GM19397 (cell line): Measurements from ENCODE around the gene CD1D.
A peak's percentile ranks its signal among the peaks of the same experiment; 100 is the strongest.

Experiments used
- ATAC-seq: cut with Tn5 transposase; IDR thresholded peaks from one replicate; pipeline ENCODE4 v1.9.1; 2021; ENCODE audit warnings: mild to moderate bottlenecking, moderate library complexity; ENCODE audit not compliant: unreplicated experiment

Gene CD1D

DNA sequence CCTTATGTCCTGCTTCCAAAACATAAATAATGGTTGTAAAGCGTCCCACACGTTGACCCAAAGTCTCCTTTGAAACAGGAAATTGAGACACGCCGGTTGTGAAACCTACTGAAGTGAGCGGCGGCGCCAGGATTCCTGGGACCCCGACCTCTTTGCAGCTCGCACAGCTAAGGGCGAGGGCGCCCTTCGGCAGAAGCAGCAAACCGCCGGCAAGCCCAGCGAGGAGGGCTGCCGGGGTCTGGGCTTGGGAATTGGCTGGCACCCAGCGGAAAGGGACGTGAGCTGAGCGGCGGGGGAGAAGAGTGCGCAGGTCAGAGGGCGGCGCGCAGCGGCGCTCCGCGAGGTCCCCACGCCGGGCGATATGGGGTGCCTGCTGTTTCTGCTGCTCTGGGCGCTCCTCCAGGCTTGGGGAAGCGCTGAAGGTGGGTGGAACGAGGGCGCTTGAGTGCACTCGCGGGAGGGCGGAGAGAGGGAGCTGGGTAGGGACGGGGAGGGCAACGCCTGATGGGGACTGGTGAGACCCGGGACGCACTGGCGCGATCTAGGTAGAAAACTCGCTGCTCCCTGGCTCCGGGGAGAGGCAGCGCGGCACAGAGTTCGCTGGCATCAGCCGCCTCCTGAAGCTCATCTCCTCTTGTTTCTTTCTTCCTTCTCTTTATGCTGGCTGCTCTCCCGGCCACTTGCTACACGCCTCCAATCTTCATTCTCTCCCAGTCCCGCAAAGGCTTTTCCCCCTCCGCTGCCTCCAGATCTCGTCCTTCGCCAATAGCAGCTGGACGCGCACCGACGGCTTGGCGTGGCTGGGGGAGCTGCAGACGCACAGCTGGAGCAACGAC, at the start of gene CD1D:
TSS of gene CD1D (plus strand) at position 155 of the 836 bp plus-strand sequence. CDS start at position 362, 207 bp downstream.
- no peak for ATAC-seq

DNA sequence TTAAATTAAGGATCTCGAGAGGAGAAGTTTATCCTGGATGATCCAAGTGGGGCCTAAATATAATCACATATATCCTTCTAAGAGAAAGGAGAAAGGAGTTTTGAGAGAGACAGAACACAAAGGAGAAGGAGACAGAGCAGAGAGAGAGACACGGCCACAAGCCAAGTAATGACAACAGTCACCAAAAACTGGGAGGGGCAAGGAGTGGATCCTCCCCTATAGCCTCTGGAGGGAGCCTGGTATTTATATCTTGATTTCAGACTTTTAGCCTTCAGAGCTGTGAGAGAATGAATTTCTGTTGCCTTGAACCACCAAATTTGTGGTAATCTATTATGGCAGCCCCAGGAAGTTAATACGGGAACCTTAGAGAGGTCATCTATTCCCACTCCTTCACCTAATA, 49.5 kb upstream of the CD1D start:
- ATAC-seq = no peak

- no peak for ATAC-seq
Observed at GRCh38 chr1:158140764-158141192, 39.9 kb upstream of the CD1D start.

- ATAC-seq = no peak
Observed at GRCh38 chr1:158145173-158145719, 35.4 kb upstream of the CD1D start.

- ATAC-seq = no peak
Observed at GRCh38 chr1:158146165-158146564, 34.5 kb upstream of the CD1D start.

- ATAC-seq = no peak
Observed at GRCh38 chr1:158146739-158147138, 34.0 kb upstream of the CD1D start.

DNA sequence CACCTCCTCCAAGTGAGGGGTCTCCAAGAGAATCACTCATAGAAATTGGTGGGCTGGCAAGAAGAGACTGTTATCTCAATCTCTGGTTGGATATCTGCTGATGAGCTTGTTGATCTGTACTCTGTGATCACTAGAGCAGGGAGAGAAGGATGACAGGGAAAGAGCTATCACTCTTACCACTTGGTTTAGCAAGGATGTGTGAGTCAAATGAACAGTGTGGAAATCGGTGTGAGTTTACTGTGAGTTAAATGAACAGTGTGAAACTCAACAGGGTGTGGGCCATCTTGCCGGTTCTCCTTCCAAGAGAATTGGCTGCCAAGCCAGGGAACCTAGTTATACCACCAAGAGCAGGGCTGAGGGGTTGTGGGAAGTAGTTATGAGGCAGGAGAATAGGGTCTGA, 33.3 kb upstream of the CD1D start:
- no peak for ATAC-seq

GRCh38 chr1:158147869-158148268, 32.8 kb upstream of the CD1D start:
- no peak for ATAC-seq

DNA sequence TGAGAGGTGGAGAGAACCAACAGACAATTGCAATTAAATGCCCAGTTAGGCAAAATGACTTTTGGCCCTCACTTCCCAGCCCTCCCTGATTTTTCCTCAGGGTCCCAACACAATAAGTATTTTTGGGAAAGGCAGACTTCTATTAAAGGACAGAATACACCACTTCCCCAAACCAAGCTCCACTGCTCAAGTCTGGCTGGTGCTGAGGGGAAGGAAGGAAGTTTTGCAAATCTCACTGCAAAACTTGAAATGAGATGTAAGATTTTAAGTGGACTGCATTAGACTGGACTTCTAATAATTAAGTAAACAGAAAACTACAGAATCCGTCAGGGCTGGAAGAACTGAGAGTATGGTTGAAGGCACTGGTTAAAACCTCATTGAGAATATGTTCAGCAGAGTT, 32.2 kb upstream of the CD1D start:
- no peak for ATAC-seq

GRCh38 chr1:158149175-158149574, 31.5 kb upstream of the CD1D start:
- ATAC-seq = no peak

DNA sequence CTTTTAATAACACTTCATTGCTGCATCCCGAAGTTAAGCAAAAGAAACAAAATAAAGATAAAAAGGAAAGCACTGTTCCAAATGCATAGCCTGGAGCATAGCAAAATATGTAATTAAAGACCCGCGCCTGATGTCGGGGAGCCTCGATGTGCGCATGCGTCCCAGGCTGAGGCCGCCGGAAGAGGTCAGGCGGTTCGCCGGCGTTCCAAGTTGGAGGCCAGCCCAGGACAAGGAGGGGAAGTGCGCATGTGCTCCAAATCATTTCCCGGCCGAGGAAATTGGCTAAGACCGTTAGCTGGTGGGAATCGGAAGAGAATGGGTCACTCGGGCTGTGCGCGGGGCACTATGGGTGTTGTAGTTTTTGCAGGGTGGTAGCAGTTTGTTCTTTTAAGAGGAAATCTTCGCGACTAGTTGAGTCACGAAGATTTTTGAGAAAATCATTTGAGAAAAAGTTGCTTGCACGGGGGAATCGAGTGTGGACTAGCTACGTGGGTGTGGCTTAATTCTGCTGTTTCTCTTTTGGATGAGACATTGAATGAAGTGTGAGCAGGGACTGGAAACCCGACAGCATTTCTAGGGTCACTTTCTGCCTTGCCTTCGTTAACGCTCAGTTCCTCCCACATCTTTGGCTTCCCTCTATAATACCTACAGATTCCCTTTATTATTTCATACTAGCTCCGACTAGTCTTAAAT, 31.0 kb upstream of the CD1D start:
- ATAC-seq = peak; percentile 50

GRCh38 chr1:158150523-158150922, 30.2 kb upstream of the CD1D start:
- ATAC-seq = no peak

DNA sequence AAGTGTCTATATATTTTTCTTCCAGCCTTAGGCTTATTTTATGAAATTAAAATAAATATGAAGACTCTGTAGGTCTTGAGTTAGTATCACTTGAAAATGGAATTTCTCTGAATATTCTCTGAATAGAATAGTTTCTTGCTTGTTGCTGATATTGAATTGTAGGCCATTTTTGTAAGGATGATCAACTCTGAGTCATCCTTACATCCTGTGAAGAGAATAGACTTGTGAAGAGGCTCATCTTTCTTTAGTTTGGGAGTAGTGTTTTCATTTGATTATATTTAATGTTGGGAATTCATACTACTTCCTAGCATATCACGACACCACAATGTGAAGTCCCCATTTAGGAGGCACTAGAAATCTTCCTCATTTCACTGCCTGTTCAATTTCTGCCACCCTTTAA, 27.5 kb upstream of the CD1D start:
- no peak for ATAC-seq

DNA sequence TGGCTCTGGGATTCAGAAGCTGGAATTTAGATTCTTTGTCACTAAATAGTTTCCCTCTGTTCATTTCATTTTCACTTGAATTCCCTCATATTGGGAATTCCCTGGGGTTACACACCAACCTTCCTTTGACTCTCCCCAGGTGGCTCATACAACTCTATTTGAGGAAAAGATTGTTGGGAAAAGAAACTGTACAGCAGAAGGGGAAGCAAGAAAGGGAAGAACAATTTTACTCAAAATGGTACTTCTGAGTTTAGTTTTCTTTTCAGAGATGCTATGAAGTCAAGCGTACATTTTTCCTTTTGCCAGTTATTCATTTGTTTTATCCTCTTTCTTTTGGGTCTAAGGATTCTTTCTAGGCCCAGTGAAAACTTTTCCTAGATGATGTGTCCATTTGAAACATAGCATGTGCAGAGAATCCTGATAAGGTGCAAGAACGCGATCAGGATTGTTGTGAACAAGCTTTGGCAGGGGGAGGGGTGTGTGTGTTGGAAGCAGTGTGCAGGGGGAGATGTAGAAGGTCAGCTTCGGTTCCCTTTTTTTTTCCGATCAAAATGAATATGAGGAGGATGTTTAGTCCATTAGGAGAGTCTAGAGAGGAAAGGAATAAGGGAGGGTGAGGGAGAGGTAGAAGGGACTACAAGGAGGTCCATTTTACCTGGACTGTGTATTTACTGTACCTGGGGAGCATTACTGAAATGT, 26.8 kb upstream of the CD1D start:
- no peak for ATAC-seq

- no peak for ATAC-seq
Observed at GRCh38 chr1:158154501-158154900, 26.2 kb upstream of the CD1D start.

DNA sequence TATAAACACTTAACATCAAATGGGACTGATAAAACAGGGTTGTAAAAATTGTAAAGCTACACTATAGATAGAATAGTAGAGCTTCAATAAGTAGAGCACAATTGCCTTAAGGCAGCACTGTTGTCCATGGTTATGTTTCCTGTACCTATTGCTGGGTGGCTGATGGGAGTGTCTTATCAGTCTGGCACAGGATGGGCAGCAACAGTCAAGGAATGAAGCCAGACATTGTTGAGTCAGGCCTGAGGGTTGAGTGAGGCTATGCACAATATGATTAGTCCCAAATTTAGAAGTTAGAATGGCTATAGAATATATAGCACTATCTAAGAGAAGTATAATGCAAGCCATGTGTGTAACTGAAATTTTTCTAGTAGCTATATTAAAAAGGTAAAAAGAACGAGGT, 25.0 kb upstream of the CD1D start:
- no peak for ATAC-seq

GRCh38 chr1:158159597-158159996, 21.1 kb upstream of the CD1D start:
- ATAC-seq = no peak

- no peak for ATAC-seq
Observed at GRCh38 chr1:158161446-158161845, 19.2 kb upstream of the CD1D start.

DNA sequence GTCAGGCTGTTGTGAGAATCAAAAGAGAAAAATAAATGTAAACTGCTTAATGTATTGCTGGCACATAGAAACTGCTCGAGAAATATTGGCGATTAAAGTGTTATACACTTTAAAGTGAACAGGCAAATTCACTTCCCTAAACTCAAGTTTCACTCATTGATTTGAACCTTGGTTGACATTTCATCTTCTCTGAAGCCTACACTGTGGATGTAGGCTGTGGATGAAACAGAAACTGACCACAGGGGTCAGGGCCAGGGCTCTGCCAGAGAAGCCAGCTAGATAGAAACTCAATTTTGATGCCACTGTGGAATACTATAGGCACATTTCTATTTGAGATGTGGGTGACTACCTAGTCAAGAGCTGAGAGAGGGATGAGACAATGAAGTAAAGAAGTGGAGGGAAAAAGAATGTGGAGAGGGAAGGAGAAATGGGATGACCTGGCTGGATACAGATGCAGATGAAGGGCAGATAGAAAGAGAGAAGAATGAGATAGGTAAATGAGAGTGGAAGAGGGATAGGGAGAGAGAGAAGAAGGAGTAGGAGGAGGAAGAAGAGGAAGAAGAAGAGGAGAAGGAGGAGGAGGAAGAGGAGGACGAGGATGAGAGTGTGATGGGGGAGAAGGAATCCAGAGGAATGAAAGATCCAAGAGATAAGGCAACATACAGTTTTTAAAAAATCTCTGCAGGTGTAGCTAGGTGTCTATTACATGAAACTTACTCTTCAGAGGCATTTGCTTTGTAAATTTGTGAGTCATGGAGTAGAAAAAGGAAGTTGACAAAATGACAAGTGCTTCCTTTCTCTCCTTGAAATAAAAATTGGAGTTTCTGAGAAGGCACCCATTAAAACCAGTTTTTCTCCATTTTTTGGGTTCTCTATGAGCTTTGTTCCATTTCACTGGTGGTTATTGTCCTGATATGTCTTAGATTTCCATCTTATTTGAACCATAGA, 17.4 kb upstream of the CD1D start:
- peak; percentile 97 for ATAC-seq

DNA sequence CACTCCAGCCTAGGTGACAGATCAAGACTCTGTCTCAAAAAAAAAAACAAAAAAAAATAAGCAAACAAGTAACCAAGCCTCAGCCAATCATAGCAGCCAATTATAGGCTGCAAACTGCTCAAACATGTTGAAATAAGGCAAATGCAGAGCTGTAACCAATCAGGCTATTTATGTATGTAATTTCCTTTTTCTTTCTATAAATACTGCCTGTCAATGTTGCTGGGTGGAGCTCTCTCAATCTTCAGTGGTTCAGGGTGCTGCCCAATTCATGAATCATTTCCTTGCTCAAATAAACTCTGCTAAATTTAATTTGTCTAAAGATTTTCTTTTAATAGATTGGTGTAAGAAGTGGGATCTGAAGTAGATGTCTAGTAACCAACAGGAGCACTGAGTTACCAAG, 11.6 kb upstream of the CD1D start:
- ATAC-seq = no peak
